ENCODE measurements around the gene INPP4B. TPM values are rescaled to one million over a fixed set of nuclear protein-coding genes. Genes with fewer than 3 reads are reported as not detected.

INPP4B gene
- total RNA-seq, 1 experiment from 2014 or later = 14.3 TPM

DNA sequence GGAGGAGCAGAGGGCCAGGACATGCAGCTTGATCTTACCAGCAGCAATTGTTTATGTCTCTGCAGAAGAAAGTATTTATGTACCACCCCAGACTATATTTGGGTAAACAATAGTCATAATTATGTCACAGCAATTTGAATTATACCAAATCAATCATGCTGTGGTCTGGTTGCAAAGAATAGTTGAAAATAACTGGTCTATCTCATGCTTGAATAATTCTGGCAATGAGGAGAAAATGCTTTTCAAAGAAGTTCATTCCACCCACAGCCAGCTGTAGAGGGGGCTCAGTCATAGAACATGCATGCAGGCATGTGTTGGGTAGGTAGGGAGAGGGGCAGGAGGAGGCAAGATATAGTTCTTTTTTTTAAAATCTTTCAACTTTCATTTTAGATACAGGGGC lies 810.5 kb downstream of the INPP4B start:
- ATAC-seq = no peak
- Histone ChIP-seq H2AFZ (ENCODE audit: low read depth, low read length, poor library complexity, severe bottlenecking) (no peak overlapping the region), H3K4me1 (ENCODE audit: control insufficient read depth in 1 of 2, insufficient read depth in 2 of 2, low read length in 2 of 2) (peaks cover 7 to 12% of the 10 kb centered on the region in 2 experiments; a peak in 3 of 4 replicates), H3K9ac (ENCODE audit: low read length) (no peak overlapping the region), H3K36me3 (ENCODE audit: control insufficient read depth in 1 of 2, insufficient read depth in 2 of 2, low read length in 2 of 2) (no peaks in the 10 kb centered on the region), H4K20me1 (ENCODE audit: insufficient read depth) (no peaks in the 10 kb centered on the region), H3K4me3 (replicated peaks in 1 of 2; ENCODE audit: low read depth in 1 of 2, low read length in 2 of 2) (no peak overlapping the region), H3K79me2 (ENCODE audit: insufficient read depth, low read length) (no peaks in the 10 kb centered on the region), H3K9me3 (ENCODE audit: control insufficient read depth in 1 of 2, insufficient read depth in 1 of 2, low read depth in 1 of 2, low read length in 2 of 2) (no peaks in the 10 kb centered on the region), H3K27me3 (ENCODE audit: insufficient read depth, low read length) (no peaks in the 10 kb centered on the region), H3K27ac (ENCODE audit: low read depth, low read length) (no peak overlapping the region), H3K9me2 (ENCODE audit: insufficient read depth) (no peaks in the 10 kb centered on the region), H3K4me2 (ENCODE audit: low read length) (no peak overlapping the region)
- TF ChIP-seq EGR1 (IDR thresholded peaks at IDR 0.05; ENCODE audit: low read depth) (no peak), CEBPB (IDR thresholded peaks at IDR 0.05; ENCODE audit: low read depth) (no peak), ELF1 (IDR thresholded peaks at IDR 0.05; ENCODE audit: borderline replicate concordance, low read depth) (no peak), YY1 (IDR thresholded peaks at IDR 0.05; ENCODE audit: extremely low read depth, insufficient replicate concordance, low read depth, low read length) (no peak), EZH2phosphoT487 (IDR thresholded peaks at IDR 0.05; ENCODE audit: borderline replicate concordance) (no peak), EZH2 (IDR thresholded peaks at IDR 0.05) (no peak)
- TF ChIP-seq, protein P1, sequence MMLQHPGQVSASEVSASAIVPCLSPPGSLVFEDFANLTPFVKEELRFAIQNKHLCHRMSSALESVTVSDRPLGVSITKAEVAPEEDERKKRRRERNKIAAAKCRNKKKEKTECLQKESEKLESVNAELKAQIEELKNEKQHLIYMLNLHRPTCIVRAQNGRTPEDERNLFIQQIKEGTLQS (IDR thresholded peaks at IDR 0.05) = no peak
- no TSS peak for BruUV-seq (replicated peaks)
- POLR2A ChIA-PET = no interaction called here
- RAD21 ChIA-PET (ENCODE audit: low non-redundant PET in 1 of 2, low total read pairs in 2 of 2, uncharacterized antibody in 2 of 2, unreplicated experiment in 2 of 2) = no interaction called here
- CTCF ChIA-PET = no interaction called here
- no peak for DNase-seq (ENCODE audit: low read depth, low spot score)
- intact Hi-C loops (cut with micrococcal nuclease) = no loop called here

DNA sequence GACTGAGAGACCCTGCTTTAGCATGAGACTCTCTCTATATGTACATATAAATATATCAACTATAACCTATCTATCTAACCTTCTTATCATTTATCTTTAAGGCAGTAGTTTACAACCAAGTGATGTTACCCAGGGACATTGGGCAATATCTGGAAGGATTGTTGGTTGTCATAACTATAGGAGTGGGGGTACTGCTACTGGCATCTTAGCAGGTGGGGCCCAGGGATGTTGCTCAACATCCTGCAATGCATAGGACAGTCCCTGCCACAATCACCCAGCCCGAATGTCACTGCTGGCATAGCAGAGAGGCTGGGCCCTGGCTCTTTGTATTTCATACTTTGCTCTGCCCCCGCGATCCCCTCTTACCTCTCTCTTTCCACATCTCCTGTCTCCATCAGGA lies 812.0 kb downstream of the INPP4B start:
- POLR2A ChIA-PET = no interaction called here
- Histone ChIP-seq H4K20me1 (ENCODE audit: insufficient read depth) (no peaks in the 10 kb centered on the region), H3K4me3 (replicated peaks in 1 of 2; ENCODE audit: low read depth in 1 of 2, low read length in 2 of 2) (no peak overlapping the region), H3K4me2 (ENCODE audit: low read length) (no peak overlapping the region), H3K9me3 (ENCODE audit: control insufficient read depth in 1 of 2, insufficient read depth in 1 of 2, low read depth in 1 of 2, low read length in 2 of 2) (no peaks in the 10 kb centered on the region), H3K27me3 (ENCODE audit: insufficient read depth, low read length) (no peaks in the 10 kb centered on the region), H3K9me2 (ENCODE audit: insufficient read depth) (no peaks in the 10 kb centered on the region), H3K36me3 (ENCODE audit: control insufficient read depth in 1 of 2, insufficient read depth in 2 of 2, low read length in 2 of 2) (no peaks in the 10 kb centered on the region), H2AFZ (ENCODE audit: low read depth, low read length, poor library complexity, severe bottlenecking) (no peak overlapping the region), H3K79me2 (ENCODE audit: insufficient read depth, low read length) (no peaks in the 10 kb centered on the region), H3K4me1 (ENCODE audit: control insufficient read depth in 1 of 2, insufficient read depth in 2 of 2, low read length in 2 of 2) (peaks cover 7 to 12% of the 10 kb centered on the region in 2 experiments; a peak in 3 of 4 replicates), H3K27ac (ENCODE audit: low read depth, low read length) (no peak overlapping the region), H3K9ac (ENCODE audit: low read length) (no peak overlapping the region)
- RAD21 ChIA-PET (ENCODE audit: low non-redundant PET in 1 of 2, low total read pairs in 2 of 2, uncharacterized antibody in 2 of 2, unreplicated experiment in 2 of 2) = no interaction called here
- ATAC-seq (no peak), DNase-seq (ENCODE audit: low read depth, low spot score) (no peak)
- CTCF ChIA-PET = no interaction called here
- intact Hi-C loops (cut with micrococcal nuclease) = no loop called here
- no TSS peak for BruUV-seq (replicated peaks)
- TF ChIP-seq, protein P1 (IDR thresholded peaks at IDR 0.05) = no peak
- TF ChIP-seq FOSL1 (IDR thresholded peaks at IDR 0.05; ENCODE audit: low read depth) = no peak
- TF ChIP-seq SRF (IDR thresholded peaks at IDR 0.05; ENCODE audit: low read depth) = no peak
- TF ChIP-seq ZNF274 (IDR thresholded peaks at IDR 0.05; ENCODE audit: low read depth, low read length) = no peak
- TF ChIP-seq CBX3 (IDR thresholded peaks at IDR 0.05; ENCODE audit: low read depth) = no peak
- TF ChIP-seq POLR2AphosphoS5 (IDR thresholded peaks at IDR 0.05; ENCODE audit: low read depth, low read length) = no peak
- TF ChIP-seq POLR2A (IDR thresholded peaks at IDR 0.05; ENCODE audit: borderline replicate concordance, extremely low read depth, insufficient read depth, insufficient read length) = no peak
- TF ChIP-seq EGR1 (IDR thresholded peaks at IDR 0.05; ENCODE audit: low read depth) = no peak
- TF ChIP-seq EZH2phosphoT487 (IDR thresholded peaks at IDR 0.05; ENCODE audit: borderline replicate concordance) = no peak
